GM12891 (cell line): ENCODE results near the gene CCR5.

Experiments used
- POLR2AphosphoS5 ChIP-seq: IDR thresholded peaks from 2 replicates; pipeline ENCODE4 v1.6.1; 2011; ENCODE audit warnings: low read depth, low read length, control low read depth
- SPI1 ChIP-seq: IDR thresholded peaks from 2 replicates; pipeline ENCODE4 v1.6.1; 2011; ENCODE audit warnings: low read depth, low read length, control low read depth

- no peak for TF ChIP-seq POLR2AphosphoS5
- no peak for TF ChIP-seq SPI1
Observed at GRCh38 chr3:46365041-46365440, 5.7 kb upstream of the CCR5 start.
